ENCODE data around the gene DOCK11. TPM values are rescaled to one million over a fixed set of nuclear protein-coding genes. Genes with fewer than 3 reads are reported as not detected.
"Not testable (repeated sequence)": the region's sequence is repeated elsewhere in the genome, so short reads cannot be mapped to it uniquely, and the experiment has no call there.

DOCK11 gene
- total RNA-seq, 2 donors from 2014 or later, result 5.2 to 7.9 TPM

GRCh38 chrX:118585296-118585695 lies 89.7 kb downstream of the DOCK11 start:
- Histone ChIP-seq H3K36me3 (no peaks in the 10 kb centered on the region), H3K4me1 (no peaks in the 10 kb centered on the region), H3K27ac (no peak overlapping the region), H3K27me3 (no peaks in the 10 kb centered on the region), H3K9me3 (no peaks in the 10 kb centered on the region), H3K4me3 (no peak overlapping the region)
- TF ChIP-seq, protein P1, sequence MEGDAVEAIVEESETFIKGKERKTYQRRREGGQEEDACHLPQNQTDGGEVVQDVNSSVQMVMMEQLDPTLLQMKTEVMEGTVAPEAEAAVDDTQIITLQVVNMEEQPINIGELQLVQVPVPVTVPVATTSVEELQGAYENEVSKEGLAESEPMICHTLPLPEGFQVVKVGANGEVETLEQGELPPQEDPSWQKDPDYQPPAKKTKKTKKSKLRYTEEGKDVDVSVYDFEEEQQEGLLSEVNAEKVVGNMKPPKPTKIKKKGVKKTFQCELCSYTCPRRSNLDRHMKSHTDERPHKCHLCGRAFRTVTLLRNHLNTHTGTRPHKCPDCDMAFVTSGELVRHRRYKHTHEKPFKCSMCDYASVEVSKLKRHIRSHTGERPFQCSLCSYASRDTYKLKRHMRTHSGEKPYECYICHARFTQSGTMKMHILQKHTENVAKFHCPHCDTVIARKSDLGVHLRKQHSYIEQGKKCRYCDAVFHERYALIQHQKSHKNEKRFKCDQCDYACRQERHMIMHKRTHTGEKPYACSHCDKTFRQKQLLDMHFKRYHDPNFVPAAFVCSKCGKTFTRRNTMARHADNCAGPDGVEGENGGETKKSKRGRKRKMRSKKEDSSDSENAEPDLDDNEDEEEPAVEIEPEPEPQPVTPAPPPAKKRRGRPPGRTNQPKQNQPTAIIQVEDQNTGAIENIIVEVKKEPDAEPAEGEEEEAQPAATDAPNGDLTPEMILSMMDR (IDR thresholded peaks at IDR 0.05), result no peak
- no peak for DNase-seq (ENCODE audit: low spot score)

- H3K4me1 ChIP-seq; H3K9me3 ChIP-seq; H3K4me3 ChIP-seq; H3K27me3 ChIP-seq; H3K27ac ChIP-seq; H3K36me3 ChIP-seq; DNase-seq (ENCODE audit: low spot score): not testable (repeated sequence)
These were observed 90.6 kb downstream of the DOCK11 start for GRCh38 chrX:118586206-118586605.

DNA sequence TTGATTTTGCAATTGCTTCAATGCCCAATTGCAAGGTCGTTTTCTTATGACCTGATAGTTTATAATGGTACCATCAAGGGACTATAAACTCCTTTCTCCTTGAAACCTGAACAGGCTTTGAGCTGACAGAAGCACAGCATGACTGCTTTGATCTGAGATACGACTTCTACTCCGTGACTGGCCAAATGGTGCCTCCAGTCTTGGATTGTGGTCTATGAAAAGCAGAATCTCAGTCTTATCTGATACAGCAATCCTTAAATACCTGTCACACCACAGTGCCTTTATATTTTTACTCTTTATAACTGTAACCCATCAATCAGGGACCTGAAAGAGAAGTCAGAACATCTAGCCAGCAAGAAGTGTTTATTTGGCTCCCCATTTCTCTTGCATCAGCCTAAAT lies 93.1 kb downstream of the DOCK11 start:
- DNase-seq (ENCODE audit: low spot score), result no peak
- Histone ChIP-seq H3K4me1 (no peaks in the 10 kb centered on the region), H3K27ac (no peak overlapping the region), H3K36me3 (no peaks in the 10 kb centered on the region), H3K4me3 (no peak overlapping the region), H3K27me3 (no peaks in the 10 kb centered on the region), H3K9me3 (no peaks in the 10 kb centered on the region)
- TF ChIP-seq, protein P1 (IDR thresholded peaks at IDR 0.05), result no peak

DNA sequence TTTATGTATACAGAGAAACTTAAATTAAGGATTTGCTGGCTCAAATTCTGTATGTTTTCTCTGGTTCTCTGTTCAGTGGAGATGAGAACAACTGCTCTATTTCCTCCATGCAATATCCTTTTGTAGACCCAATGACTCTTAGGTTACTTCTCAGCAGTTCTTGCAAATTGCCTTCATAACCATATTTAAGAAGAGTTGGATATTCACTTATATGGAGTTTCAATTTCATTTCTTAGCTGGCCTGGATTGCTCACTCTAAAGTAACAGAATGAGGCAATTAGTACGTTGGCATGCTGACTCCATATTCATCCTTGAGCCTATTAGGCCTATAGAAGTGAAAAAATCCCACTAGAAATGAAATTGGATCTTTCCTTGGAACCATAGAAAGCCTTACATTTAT lies 93.6 kb downstream of the DOCK11 start:
- TF ChIP-seq, protein P1 (IDR thresholded peaks at IDR 0.05), result no peak
- Histone ChIP-seq H3K9me3 (no peaks in the 10 kb centered on the region), H3K27ac (no peak overlapping the region), H3K36me3 (no peaks in the 10 kb centered on the region), H3K27me3 (no peaks in the 10 kb centered on the region), H3K4me3 (no peak overlapping the region), H3K4me1 (no peaks in the 10 kb centered on the region)
- DNase-seq (ENCODE audit: low spot score), result no peak

DNA sequence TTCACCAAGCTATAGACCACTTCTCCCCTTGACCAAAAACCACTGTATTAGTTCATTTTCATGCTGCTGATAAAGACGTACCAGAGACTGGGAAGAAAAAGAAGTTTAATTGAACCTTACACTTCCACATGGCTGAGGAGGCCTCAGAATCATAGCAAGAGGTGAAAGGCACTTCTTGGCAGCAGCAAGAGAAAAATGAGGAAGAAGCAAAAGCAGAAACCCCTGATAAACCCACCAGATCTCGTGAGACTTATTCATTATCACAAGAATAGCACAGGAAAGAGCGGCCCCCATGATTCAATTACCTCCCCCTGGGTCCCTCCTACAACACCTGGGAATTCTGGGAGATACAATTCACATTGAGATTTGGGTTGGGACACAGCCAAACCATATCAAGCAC lies 97.8 kb downstream of the DOCK11 start:
- Histone ChIP-seq H3K4me3 (no peak overlapping the region), H3K27ac (no peak overlapping the region), H3K27me3 (no peaks in the 10 kb centered on the region), H3K9me3 (no peaks in the 10 kb centered on the region), H3K36me3 (no peaks in the 10 kb centered on the region), H3K4me1 (no peaks in the 10 kb centered on the region)
- DNase-seq (ENCODE audit: low spot score), result no peak
- TF ChIP-seq, protein P1 (IDR thresholded peaks at IDR 0.05), result no peak

GRCh38 chrX:118594697-118595420 lies 99.2 kb downstream of the DOCK11 start:
- Histone ChIP-seq H3K27ac (no peak overlapping the region), H3K36me3 (no peaks in the 10 kb centered on the region), H3K27me3 (no peaks in the 10 kb centered on the region), H3K4me1 (no peaks in the 10 kb centered on the region), H3K9me3 (no peaks in the 10 kb centered on the region), H3K4me3 (no peak overlapping the region)
- TF ChIP-seq, protein P1 (IDR thresholded peaks at IDR 0.05), result no peak
- DNase-seq (ENCODE audit: low spot score), result no peak

Data from right atrium auricular region (tissue), 2 donors.